GM19452 (cell line): Measurements from ENCODE around the gene COL5A1.
"Not testable (repeated sequence)": the region's sequence is repeated elsewhere in the genome, so short reads cannot be mapped to it uniquely, and the experiment has no call there.

Source experiments
- ATAC-seq: cut with Tn5 transposase; IDR thresholded peaks from one replicate; pipeline ENCODE4 v1.9.1; 2021; ENCODE audit not compliant: unreplicated experiment

COL5A1 gene

DNA sequence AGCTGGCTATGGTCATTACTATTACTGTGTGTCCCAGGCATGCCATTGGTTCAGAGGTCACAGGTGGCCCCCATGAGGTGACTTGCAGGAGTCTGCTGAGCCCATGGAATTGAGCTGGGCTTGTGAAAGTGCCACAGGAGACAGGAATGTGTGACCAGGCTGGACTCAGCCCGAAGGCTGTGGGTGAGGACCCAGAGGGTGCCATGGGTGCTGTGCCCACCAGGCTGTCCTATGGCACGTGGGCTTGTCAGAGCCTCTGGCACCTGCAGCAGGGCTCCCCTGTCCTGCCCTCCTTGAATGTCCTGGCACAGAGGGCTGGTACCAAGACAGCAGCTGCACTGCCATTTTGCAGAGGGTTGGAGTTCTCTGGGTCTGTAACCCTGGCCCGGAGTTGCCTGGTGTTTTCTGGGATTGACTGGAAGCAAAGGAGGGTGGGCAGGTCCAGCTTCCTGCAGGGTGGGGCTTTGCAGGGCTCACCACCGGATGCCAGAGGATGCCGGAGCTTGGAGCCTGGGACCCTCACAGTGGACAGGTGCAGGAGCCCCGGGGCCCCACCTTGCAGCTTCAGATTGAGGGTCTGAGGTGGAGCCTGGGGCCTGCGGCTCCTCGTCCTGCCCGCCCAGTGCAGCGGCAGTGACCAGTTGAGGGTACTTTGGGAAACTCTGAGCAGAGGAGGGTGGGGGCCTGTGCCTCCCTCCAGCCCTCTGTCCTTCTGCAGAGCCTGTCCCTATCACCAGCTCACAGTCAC, 14.2 kb downstream of the COL5A1 start:
- ATAC-seq: no peak

DNA sequence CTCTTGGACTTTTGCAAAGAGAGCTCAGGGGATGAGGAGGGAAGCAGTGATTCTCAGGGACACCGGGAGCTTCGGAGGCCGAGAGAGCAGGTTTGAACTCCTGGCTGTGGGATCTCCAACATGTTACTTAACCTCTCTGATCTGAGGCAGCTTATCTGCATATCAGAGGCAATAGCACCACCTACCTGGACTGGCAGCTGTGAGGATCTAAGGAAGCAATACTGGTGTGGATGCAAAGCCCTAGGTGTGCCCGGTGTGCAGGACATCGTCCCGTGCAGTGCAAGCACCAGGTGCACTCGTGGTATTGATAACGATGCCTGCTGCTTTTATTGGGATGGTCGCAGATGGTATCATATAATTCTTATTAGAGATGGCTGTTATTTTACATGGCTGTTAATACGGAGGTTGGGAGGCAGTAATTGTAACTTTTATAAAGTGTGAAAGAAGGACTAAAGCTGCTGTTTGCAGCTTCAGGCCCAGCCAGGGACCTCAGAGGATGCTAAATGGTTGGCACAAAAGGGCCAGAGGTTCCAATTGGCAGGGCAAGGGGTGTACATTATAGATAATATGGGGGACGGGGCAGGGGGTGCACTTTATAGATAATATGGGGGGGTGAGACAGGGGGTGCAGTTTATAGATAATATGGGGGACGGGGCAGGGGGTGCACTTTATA, 14.9 kb downstream of the COL5A1 start:
- ATAC-seq: no peak

DNA sequence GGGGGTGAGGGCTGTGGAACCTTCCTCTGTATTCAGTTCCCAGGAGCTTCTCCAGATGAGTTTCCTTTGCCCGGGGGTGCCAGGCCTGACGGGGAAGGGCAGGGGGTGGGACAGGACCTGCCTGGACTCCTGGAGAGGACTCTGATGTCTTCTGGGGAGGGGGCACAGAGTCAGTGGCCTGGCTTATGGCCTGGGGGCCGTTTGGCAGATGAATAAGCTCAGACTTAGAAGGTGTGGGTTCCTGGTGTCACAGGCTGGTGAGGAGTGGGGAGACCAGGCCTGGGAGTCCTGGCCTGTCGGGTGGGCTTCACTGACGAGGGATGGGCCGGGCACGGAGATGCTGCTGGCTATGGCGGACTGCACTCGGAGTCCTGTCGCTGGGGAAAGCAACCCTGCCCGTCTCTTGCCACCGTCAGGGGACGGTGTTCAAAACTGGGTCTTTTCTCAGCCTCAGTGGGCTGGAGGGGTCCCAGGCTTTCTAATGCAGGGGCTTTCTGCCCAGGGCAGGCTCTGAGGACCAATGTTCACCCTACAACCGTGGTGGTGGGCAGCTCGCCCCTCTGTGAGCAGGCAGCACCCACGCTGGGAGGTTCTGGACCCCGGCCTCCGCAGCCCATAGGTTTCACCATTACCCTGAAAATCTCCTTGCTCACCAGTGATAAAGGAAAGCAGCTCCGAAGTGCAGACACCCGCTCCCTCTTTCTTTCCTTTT, 16.2 kb downstream of the COL5A1 start:
- ATAC-seq: no peak

DNA sequence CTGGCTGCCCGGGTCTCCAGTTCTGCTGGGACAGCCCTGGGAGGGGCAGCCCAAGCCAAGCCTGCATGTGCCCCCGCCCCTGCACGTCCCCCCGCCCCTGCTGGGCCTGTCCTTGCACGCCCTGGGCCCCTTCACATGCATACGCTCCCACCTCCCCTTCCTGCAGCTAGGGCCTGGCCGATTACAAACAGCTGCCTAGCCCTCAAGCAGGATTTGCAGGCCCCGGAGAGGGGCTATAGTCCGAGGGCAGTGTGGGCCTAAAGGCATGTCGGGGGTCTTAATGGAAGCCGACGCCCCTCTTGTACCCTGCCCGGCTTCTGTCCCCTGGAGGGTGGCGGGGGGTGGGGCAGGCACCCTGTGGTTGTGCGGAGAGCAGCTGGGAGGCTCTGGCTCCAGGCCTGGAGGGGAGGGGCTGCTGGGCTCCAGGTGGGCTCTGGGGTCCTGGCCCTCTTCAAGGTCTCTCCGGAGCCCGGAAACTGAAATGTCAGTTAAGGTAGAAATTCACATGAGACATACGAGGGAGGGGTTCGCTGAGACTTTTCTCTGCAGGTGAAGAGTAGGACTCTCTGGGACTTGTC, 16.9 kb downstream of the COL5A1 start:
- no peak for ATAC-seq

DNA sequence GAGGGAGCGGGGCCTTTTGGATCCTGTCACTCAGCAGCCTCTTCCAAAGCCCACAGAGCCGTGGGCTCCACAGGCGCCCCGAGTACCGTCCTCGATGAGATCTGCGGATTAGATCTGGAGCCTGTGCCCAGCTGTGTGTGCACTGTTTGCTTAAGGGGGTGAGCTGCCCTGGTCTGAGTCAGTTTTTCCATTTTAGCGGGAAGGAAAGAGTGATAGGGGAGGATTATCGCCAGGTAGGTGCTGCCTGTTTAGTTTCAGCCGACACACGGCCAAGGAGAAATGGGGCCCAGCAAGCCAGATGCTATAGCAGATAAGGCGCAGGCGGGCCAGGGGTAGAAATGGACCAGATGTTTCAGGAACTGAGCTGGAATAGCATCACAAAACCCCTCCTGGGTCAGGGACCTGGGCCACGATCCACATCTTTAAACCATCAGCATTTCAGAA, 18.1 kb downstream of the COL5A1 start:
- no peak for ATAC-seq

DNA sequence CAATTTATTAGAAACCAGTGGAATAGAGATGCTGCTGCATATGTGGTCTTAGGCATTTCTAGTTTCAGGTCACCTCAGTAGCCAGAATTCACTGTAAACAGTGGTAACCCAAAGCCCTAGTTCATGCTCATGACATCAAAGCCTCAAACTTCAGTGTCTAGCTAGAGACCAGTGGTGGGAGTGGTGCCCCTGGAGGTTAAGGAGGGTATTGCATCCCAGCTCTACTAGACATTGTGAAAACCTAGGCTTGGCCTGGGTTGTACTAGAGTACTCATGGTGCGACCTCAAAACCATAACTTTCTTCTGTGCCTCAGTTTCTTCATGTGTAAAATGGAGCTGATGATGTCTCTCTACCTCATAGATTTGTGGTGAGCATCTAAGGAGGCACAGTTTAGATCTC, 18.8 kb downstream of the COL5A1 start:
- no peak for ATAC-seq

DNA sequence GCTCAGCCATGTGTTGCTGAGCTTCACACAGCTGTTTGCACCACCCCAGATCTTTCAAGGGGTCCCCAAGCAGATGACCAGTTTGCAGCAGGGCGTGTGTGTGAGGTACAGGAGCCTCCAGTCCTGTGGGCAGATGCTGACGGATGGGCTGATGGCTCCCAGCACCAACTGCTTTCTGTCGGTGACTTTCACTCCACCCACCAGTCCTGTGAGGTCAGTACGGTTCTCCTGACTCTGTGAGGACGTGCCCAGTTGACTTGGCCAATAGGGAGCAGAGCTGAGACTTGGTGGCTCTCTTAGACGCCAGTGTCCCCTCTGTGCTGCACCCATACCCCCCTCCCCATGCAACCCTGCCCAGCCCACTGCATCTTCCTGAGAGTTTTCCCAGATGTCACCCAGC, 19.7 kb downstream of the COL5A1 start:
- ATAC-seq: no peak

DNA sequence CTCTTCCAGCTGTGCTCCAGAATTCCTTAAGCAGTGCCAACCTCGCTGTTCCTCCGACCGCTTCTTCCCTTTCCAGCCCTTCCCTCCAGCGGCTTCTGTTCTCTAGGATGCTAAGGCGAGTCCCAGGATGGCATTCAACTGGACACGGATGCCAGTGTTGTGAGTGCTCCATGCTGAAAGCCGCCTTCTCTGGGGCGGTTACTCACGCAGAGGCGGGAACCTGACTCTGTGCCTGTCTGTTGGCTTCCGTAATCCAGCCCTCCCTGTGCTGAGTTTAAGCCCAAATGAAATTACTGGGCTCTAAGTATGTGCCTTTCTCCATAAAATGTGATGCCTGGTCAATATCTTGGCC, 20.2 kb downstream of the COL5A1 start:
- ATAC-seq: no peak

DNA sequence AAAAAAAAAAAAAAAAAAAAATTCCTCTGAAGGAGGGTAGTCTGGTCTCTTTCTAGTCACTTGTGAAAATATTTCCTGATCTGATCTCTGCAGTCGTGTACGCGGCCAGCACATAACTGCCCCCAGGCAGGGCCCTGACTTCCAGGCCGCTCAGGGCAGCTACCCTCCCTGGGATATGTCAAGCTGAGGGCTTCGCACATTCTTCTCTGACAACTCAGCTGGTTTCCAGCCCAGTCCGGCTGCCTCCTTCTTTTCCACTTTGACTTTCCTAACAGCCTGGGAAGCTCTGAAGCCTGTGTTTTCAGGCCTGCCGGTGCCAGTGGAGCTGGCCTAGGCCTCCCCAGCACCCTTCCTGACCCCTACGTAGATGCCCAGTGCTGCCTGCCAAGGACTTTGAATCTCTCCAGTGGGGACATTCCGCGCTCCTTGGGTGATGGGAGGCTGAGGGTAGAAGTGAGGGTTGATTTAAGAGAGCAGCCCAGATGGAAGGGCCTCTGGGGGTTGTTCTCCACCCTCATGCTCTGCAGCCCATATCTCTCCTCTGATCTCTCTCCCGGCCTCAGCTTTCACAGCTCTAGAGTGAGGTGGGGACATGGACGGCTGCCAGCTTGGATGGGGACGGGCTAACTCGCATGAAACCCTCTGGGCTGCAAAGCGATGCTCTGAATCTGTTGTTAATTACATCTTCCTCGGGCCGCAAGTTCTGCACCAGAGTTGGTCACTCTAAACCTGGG, 20.7 kb downstream of the COL5A1 start:
- ATAC-seq: no peak

DNA sequence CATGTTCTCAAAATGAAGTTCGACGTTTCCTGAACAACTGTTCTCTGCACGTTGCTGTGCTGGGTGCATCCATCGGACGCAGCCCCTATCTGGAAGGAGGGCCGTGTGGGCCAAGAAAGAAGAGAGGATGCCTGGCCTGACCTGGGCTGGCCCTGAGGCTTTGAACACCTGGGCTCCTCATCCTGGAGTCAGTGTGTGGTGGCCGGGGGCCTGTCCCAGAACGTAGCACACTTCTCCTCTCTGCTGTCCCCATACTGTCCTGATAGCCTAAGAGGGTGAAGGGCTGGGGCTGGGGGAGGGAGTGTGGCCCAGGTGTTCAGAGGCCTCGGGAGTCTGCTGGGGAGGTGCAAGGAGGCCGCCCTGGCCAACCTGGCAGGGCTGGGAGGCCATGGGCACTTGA, 21.5 kb downstream of the COL5A1 start:
- ATAC-seq: no peak

DNA sequence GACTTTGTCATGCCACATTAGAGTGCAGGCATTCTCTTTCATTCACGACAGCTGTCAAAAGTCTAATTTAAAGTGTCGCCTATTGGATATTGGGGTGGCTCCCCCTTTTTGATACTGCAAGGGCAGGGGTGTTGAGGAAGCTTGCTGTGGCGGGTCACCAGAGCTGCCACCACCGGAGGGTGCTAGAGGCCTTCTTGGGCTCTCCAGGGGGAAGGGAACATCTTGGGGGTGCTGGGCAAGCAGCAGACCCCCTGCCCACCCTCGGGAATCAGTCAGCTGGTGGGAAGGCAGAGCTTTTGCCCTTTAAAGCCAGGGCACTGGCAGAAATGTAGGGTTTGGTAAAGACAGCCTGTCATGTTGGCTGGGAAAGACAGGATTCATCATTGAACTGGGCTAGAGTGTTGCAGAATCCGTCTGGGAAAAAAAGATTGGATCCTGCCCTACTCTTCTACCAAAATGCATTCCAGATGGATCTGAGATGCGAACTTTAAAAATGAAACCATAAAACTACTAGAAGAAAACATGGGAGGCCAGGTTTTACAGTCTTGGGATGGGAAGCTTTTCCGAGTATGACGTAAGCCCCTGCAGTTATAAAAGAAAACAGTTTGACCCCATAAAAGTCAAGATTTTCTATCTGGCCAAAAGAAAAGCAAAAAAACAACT, 22.3 kb downstream of the COL5A1 start:
- ATAC-seq: no peak

DNA sequence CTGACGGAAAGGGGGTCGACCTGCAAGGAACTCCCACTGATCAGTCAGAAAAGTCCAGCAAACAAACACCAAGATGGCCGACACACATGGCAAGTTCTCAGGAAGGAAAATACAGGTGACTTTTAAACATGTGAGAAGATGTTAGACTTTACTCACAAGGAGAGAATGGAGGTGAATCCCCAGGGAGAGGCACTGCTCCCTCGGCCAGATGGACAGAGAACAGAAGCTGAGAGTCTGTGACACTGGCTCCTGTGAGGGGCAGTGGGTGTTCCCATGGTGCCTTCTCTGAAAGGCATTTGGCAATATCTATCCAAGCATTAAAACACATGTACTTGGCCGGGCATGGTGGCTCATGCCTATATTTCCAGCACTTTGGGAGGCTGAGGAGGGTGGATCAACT, 22.8 kb downstream of the COL5A1 start:
- ATAC-seq: no peak

DNA sequence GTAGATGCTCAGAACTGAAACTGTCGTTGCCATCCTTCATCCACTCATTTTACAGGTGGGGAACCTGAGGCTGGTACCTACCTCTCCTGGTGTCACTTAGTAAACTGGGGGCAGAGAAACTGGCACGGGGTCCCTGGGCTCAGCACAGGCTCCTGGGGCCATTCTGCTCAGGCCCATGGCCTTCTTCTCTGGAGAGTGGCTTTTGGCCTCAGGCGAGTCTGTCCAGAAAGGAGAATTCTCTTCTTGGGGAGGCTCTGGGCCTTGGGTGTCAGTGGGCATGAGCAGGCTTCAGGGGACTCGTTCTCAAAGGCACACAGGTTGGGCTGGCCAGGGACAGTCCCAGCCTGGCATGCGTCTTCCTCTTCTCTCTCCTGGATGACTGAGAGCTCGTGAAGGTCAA, 24.6 kb downstream of the COL5A1 start:
- ATAC-seq: no peak

DNA sequence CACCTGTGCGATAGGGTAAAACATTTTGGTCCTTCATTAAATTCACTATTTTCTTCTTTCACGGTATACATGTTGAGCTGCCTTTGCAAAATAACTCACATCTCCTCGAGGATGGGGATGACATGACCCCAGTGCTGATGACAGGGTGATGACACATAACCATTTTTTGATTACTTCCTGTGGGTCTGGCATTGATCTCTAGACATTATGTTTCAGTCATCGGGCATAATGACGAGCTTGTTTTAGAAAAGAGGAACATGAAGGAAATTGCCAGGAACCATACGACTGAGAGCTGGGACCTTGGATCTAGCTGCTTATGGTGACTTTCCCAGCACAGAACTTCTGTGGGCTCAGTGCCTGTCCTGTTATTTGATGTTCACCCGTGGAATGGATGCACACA, 25.2 kb downstream of the COL5A1 start:
- no peak for ATAC-seq

DNA sequence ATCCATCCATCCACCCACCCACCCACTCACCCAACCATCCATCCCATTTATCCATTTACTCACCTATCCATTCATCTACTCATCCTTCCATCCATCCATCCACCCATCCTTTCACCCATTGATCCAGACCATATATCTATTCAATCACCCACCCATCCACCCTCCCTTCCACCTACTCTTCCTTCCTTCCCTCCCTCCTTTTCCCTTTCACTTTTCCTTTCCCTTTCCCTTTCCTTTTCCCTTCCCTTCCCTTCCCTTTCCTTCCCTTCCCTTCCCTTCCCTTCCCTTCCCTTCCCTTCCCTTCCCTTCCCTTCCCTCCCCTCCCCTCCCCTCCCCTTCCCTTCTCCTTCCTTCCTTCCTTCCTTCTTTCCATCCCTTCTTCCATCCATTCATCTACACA, 27.4 kb downstream of the COL5A1 start:
- ATAC-seq: not testable (repeated sequence)

DNA sequence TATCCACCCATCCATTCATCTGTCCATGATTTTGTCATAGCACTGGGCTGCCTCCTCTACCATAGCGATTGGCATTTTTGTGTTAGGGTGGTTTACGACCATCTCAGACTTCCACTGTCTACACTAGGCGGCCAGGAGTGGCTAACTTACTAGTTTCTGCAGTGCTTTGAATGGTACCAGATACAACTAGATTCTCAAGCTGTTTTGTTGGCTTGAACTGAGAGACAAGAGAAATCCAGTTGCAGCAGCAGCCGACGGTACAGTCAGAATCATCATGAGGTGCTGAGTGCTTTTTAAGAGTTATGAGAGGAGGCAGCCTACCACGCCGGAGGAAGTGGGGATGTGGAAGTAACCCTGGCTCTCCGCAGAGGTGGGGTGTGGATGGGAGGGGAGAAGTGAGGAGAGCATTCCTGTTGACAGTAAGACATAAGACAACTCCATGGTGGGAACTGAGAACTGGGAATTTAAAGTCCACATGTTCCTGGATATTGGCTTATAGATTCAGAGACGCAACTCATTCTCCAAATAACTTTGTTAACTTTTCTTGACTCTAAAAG, 27.9 kb downstream of the COL5A1 start:
- ATAC-seq: no peak

DNA sequence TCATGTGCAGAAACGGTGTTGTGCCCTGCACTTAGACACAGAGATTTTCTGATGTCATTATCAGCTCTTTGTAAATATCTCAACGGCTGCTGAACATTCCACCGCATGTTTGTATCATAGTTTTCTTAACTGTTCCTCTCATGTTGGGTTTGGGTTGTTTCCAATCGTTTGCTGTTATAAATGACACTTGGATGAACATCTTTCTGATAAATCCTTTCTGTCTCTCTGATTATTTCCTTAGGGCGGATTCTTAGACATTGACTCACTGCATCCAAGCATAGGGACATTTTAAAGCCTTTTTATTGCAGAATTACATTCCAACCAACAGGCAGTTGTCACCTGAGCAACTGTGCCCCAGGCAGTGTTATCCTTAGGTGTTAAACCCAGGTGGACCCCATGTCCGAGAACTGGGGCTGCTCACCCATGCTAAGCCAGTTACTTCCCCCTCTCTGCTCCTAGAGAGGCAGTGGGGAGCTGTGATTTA, 28.5 kb downstream of the COL5A1 start:
- no peak for ATAC-seq

DNA sequence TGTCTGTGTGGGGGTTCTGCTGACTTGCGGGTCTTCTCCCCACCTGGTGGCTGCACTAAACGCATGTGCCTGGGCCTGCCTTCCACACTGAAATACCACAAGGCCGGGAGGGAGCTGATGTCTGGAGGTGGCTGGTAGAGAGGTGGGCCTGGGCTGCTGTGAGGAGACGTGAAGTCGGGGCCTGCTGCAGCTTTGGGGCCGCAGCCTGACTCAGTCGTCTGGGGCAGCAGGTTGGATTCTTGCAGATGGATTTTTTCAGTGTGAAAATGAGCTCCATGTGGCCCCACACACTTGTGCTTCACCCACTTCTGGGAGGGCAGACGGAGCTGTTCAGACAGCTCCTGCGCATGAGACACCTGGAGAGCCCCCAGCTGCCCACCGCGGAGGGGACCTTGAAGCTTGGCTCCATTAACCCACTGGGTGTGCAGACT, 29.3 kb downstream of the COL5A1 start:
- ATAC-seq: no peak

DNA sequence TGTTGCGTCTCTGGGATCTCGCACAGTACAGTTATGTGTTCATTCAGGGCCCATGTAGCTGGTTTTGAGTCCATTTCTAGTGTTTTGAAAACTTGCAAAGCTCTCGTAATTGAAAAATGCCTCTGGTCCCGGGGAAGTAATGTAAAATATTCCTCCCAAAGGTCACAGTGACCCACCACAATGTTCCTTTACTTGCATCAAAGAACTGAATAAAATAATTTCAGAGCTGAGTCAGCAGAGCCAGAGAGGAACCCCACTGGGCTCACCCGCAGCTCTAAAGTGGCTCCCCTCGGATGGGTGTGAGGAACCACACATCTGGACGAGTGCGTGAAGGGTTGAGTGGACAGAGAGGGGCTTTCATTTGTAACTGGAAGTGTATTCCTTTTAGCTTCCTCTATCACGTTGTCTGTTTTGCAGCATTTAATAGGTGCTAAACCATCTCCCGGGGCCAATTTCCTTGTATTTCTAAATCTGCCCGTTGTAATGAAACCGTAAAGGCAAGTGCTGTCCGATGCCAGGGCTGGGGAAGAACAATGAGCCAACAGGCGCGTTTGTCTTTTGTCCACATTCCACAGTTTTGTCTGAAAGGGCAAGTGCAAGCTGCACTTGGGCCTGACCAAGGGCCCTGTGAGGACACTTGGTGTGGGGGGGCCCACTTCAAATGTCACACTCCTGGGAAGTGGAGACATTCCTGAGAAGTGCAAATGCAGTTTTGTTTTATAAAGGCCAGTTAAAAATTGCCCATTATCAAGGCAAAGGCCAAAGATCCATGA, 29.9 kb downstream of the COL5A1 start:
- ATAC-seq: no peak
